Hypothalamus (tissue), 51 donors: Measurements from ENCODE around the gene KLRC2.
"Not testable (repeated sequence)": the region's sequence is repeated elsewhere in the genome, so short reads cannot be mapped to it uniquely, and the experiment has no call there.

Source experiments
- DNase-seq, 51 donors: peaks; one replicate each; lab custom pipeline; 2025; lab: John Stamatoyannopoulos, UW

Gene KLRC2

DNA sequence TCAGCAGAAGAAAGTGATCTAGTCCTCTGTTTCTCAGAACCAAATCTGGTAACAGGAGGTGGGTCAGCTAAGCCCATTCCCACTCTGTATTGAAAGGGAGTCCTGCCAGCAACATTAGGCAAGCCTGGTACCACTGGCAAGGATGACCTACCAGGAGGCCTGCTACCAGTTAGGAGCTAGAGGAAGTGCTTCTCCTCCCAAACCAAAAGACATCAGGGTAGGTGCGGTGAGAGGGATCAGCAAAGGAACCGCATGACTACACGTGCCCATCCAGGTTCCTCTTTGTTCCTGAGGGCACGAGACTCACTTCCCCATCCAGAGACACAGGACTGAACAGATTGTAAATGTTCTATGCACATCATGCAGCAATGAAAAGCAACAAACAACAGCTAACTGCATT, 29.1 kb downstream of the KLRC2 start:
- no peak for DNase-seq

GRCh38 chr12:10405294-10405693, 30.5 kb downstream of the KLRC2 start:
- DNase-seq, result no peak

DNA sequence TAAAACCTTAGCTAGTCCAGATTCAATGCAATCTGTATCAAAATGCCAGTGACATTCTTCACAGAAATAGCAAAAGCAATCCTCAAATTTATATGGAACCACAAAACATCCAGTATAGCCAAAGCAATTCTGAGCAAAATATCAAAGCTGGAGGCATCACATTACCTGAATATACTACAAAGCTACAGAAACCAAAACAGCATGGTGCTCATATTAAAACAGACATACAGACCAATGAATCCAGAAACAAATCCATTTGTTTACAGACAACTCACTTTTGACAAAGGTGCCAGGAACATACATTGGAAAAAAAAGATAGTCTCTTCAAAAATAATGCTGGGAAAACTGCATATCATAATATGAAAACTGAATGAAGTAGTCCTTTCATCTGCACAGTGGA, 31.0 kb downstream of the KLRC2 start:
- DNase-seq, result no peak

- DNase-seq, result no peak
These were observed 35.0 kb downstream of the KLRC2 start for GRCh38 chr12:10400829-10401228.

GRCh38 chr12:10398168-10398567, 37.6 kb downstream of the KLRC2 start:
- DNase-seq, result no peak

- DNase-seq, result no peak
These were observed 38.5 kb downstream of the KLRC2 start for GRCh38 chr12:10397296-10397695.

DNA sequence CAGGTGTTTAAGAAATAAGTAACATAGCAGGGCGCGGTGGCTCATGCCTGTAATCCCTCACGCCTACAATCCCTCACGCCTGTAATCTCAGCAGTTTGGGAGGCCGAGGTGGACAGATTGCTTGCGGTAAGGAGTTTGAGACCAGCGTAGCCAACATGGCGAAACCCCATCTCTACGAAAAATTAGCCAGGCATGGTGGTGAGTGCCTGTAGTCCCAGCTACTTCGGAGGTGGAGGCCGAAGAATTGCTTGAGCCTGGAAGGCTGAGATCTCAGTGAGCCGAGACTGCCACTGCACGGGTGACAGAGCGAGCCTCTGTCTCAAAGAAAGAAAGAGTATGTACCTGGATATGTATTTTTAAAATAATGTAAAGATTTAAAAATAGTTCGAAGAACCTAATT, 39.6 kb downstream of the KLRC2 start:
- DNase-seq, result not testable (repeated sequence)

GRCh38 chr12:10395390-10395998, 40.3 kb downstream of the KLRC2 start:
- DNase-seq, result no peak

GRCh38 chr12:10394531-10395152, 41.2 kb downstream of the KLRC2 start:
- not testable (repeated sequence) for DNase-seq

DNA sequence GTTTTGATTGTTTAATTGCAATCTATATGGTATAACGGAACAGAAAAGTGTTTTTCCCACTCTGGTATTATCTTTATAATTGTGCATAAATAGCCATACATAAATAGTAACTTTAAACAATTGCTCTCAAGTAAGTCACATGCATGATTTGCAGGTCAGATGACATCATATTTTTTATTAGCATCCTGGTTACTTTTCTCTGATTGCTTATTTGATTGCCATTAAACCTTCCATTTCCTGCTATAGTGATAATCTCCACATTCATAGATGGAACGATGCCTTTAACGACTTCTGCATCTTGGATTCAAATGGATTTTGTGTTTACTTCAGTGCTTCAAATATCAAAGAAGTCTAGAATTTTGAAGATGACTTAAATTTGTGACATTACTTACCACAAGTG, 42.5 kb downstream of the KLRC2 start:
- no peak for DNase-seq

DNA sequence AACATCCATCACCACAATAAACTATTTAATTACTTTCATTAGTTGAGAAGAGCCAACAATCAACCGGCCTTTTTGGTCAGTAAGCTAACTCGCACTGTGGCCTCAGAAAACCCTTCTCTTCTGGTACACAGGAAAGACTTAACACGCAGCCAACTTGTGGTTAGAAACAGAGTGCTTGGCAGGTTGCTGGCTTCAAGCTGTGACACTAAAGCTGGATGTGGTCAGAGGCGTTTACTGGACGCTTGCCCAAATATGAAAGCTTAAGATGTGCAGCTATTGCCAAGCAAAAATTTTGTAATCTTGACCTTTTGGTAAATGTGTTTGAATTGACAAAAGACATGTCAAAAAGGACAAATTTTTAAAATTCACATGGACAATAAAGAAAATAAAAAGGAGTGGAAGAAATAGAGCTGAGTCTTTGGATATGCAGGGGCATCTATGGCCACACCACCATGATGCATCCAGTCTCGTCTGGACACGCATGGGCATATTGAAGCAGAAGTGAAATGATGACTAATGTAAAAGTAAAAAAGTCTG, 43.3 kb downstream of the KLRC2 start:
- DNase-seq, result peak in 1 of 51 donors; percentile 11

GRCh38 chr12:10390991-10391390, 44.8 kb downstream of the KLRC2 start:
- DNase-seq, result not testable (repeated sequence)

GRCh38 chr12:10389904-10390303, 45.9 kb downstream of the KLRC2 start, which contains the start of gene KLRK1:
Gene KLRK1 (minus strand): TSS chr12:10390041. CDS start chr12:10388810, 1,231 bp downstream.
- DNase-seq, result no peak

DNA sequence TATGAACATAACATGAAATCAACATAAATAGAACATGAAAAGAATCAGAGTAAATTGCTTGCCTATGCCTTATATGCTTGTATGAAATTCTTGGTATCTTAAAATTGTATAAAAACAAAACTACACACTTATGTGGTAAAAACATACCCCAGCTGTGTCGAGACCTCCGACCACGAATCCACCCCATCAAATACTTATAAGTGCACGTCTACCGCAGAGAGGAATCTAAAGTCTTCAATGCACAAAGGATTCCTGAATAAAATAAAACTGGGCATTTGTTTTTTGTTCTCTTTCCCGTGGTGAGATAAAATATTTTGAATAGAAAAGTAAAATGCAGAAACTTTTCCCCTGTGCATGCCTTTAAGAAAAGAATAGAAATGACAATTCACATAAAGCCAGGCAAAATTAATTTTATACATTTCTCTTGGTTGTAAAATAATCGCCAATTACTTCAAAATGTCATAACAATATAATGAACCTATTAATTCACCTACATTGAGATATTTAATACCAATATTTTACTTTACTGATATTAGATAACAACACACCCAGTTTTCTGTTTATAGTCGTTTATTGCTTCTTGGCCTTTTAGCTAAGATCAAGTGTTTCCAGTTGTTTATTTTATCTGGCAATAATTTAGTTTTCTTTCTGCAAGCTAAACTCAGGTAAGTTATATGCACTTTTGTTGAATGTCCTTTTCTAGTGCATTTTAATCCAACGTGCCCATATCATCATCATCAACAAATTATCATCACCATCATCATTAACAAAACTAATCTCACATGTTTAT, 47.0 kb downstream of the KLRC2 start:
- DNase-seq, result no peak

- DNase-seq, result not testable (repeated sequence)
These were observed 48.3 kb downstream of the KLRC2 start for GRCh38 chr12:10387498-10387897.

GRCh38 chr12:10386857-10387256, 49.0 kb downstream of the KLRC2 start:
- DNase-seq, result no peak

DNA sequence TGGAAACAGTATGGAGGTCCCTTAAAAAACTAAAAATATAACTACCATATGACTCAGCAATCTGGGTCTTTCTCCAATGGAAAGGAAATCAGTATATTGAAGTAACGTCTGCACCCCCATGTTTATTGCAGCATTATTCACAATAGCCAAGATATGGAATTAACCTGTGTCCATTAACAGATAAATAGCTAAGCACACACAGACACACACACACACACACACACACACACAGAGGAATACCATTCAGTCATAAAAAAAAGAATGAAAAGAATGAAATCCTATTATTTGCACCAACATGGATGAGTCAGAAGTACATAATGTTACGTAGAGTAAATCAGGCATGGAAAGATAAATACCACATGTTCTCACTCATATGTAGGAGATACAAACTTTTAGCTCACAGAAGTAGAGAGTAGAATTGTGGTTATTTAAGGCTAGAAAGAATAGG, 50.6 kb downstream of the KLRC2 start:
- no peak for DNase-seq

- DNase-seq, result no peak
These were observed 51.6 kb downstream of the KLRC2 start for GRCh38 chr12:10384191-10384590.

DNA sequence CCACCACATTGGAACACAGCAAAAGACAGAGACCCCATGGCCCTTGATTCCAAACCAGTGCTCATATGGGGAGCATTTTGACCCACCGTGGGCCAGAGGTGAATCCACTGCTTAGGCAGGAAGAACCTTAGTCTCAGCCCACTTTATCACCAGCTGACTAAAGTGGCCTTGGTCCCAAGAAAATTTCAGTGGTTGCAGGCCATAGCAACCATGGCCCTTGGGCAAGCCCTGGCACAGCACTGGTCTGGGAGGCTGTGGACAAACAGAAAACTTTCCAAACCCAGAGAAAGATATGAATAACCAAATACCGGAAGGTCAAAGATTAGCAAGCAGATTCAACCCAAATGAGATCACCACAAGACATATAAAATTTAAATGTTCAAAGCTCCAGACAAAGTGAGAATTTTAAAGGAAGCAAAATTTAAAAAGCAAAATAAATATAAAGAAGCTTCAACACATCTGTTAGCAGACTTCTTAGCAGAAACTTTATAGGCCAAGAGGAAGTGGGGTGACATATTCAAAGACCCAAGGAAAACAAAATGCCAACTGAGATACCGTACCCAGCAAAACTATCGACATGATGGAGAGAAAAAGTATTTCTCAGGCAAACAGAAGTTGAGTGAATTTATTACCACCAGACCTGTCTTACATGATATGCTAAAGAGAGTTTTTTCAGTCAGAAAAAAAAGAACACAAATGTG, 53.7 kb downstream of the KLRC2 start:
- DNase-seq, result no peak
